Gastroesophageal sphincter (tissue), 3 donors: ENCODE results near the gene NDUFAF7.
A peak's percentile ranks its signal among the peaks of the same experiment; 100 is the strongest.

Experiments used
- CTCF ChIP-seq, 4 experiments: fragments of 200-600 bp in 2 of 4; fragments of 450-650 bp in 2 of 4; sonication (generic) in 1 of 4; IDR thresholded peaks; one replicate each; pipeline ENCODE4 v1.5.1; 2017 to 2019; ENCODE audit warnings: antibody characterized with exemption in 4 of 4, mild to moderate bottlenecking in 2 of 4, moderate library complexity in 2 of 4
- POLR2AphosphoS5 ChIP-seq: sonication (generic); formaldehyde crosslinking; IDR thresholded peaks from one replicate; pipeline ENCODE4 v1.6.1; 2017; ENCODE audit warnings: antibody characterized with exemption

- peak; percentile 25 for TF ChIP-seq POLR2AphosphoS5
- TF ChIP-seq CTCF (IDR thresholded peaks at IDR 0.05): no peak
These were observed 51.7 kb downstream of the NDUFAF7 start for GRCh38 chr2:37283207-37283606.
